Muscle of leg (tissue), 11 donors: ENCODE measurements around the gene OR2A7. TPM values are rescaled to one million over a fixed set of nuclear protein-coding genes. Genes with fewer than 3 reads are reported as not detected.
"Not testable (repeated sequence)": the region's sequence is repeated elsewhere in the genome, so short reads cannot be mapped to it uniquely, and the experiment has no call there.

Experiments
- DNase-seq: peaks from one replicate; pipeline ENCODE4 v3.0.0; 2013
- H3K27ac ChIP-seq: one replicate; pipeline ENCODE4 v1.5.1; 2013; ENCODE audit warnings: mild to moderate bottlenecking, low read length, control low read depth
- H3K27me3 ChIP-seq: one replicate; pipeline ENCODE4 v1.6.1; 2013; ENCODE audit warnings: low read length; ENCODE audit not compliant: control insufficient read depth, insufficient read depth
- H3K36me3 ChIP-seq: one replicate; pipeline ENCODE4 v1.6.1; 2013; ENCODE audit warnings: low read length; ENCODE audit not compliant: control insufficient read depth, insufficient read depth
- H3K4me1 ChIP-seq: one replicate; pipeline ENCODE4 v1.6.1; 2013; ENCODE audit warnings: low read length; ENCODE audit not compliant: control insufficient read depth, insufficient read depth
- H3K4me3 ChIP-seq: one replicate; pipeline ENCODE4 v1.5.1; 2013; ENCODE audit warnings: low read length, control low read depth
- H3K9me3 ChIP-seq: replicated peaks from 2 replicates; pipeline ENCODE4 v1.6.1; 2013; ENCODE audit warnings: low read depth, low read length; ENCODE audit not compliant: control insufficient read depth
- WGBS: methylation state at CpG from one replicate; pipeline ENCODE4 v1.1.5; 2013; ENCODE audit warnings: missing lambda C conversion rate; ENCODE audit not compliant: insufficient coverage; 5-methylcytosine and 5-hydroxymethylcytosine counted together
- polyA plus RNA-seq, 8 donors: library from polyadenylated mRNA; unstranded; fragments of 120-200 nt; gene quantifications; one replicate each; pipeline versions ENCODE4 v1.2.1 to v1.2.3, GENCODE V29; 2013; ENCODE audit warnings: inconsistent platforms in 1 of 8, low replicate concordance in 1 of 8; ENCODE audit not compliant: insufficient read length in 8 of 8, insufficient read depth in 1 of 8
- total RNA-seq: library from RNA; stranded (reverse); fragments of 120-200 nt; gene quantifications from one replicate; pipeline ENCODE4 v1.2.4, GENCODE V29; 2013

OR2A7 gene
- total and polyA plus RNA-seq, 9 donors = 0.44 to 2.7 (median 1.2) TPM

- not testable (repeated sequence) for H3K36me3 ChIP-seq, H3K4me1 ChIP-seq, H3K4me3 ChIP-seq, DNase-seq, H3K9me3 ChIP-seq, H3K27me3 ChIP-seq, H3K27ac ChIP-seq
These were observed 40.9 kb downstream of the OR2A7 start for GRCh38 chr7:144223675-144224074.

- not testable (repeated sequence) for H3K27ac ChIP-seq, DNase-seq, H3K4me3 ChIP-seq, H3K4me1 ChIP-seq, H3K27me3 ChIP-seq, H3K9me3 ChIP-seq, H3K36me3 ChIP-seq
These were observed 44.1 kb downstream of the OR2A7 start for GRCh38 chr7:144220531-144220930.

- not testable (repeated sequence) for H3K36me3 ChIP-seq, H3K4me3 ChIP-seq, DNase-seq
These were observed 45.4 kb downstream of the OR2A7 start for GRCh38 chr7:144219149-144219548.

GRCh38 chr7:144218581-144218980 is 46.0 kb downstream of the OR2A7 start:
- H3K27ac ChIP-seq, H3K27me3 ChIP-seq, H3K36me3 ChIP-seq, H3K9me3 ChIP-seq, DNase-seq, H3K4me1 ChIP-seq, H3K4me3 ChIP-seq: not testable (repeated sequence)
- WGBS = no CpG with 5 or more reads among the region's 1 CpG

More at GRCh38 chr7:144219149-144219548, 45.4 kb downstream of the OR2A7 start:
- H3K27me3 ChIP-seq, H3K9me3 ChIP-seq, H3K4me1 ChIP-seq, H3K27ac ChIP-seq: not testable (repeated sequence)
- WGBS = no CpG with 5 or more reads among the region's 4 CpGs

GRCh38 chr7:144217200-144217599 is 47.4 kb downstream of the OR2A7 start:
- not testable (repeated sequence) for H3K36me3 ChIP-seq, H3K4me1 ChIP-seq, H3K4me3 ChIP-seq, H3K27ac ChIP-seq, DNase-seq, H3K27me3 ChIP-seq, H3K9me3 ChIP-seq

Other genes with a start within 250 kb of the OR2A7 start
- gene OR2A5, start 215.8 kb downstream of the OR2A7 start, total RNA-seq = not detected
- gene OR2A5, start 215.8 kb downstream of the OR2A7 start, polyA plus RNA-seq = under 1 TPM in 2 of 8 donors, not detected in 6; 0.01 to 0.03 TPM
- not detected for gene OR2A25, start 195.0 kb downstream of the OR2A7 start, total RNA-seq
- gene OR2A25, start 195.0 kb downstream of the OR2A7 start, polyA plus RNA-seq = under 1 TPM in 1 of 8 donors, not detected in 7; 0.08 TPM
- not detected for gene OR2A12, start 178.5 kb downstream of the OR2A7 start, total RNA-seq
- not detected for gene OR2A12, start 178.5 kb downstream of the OR2A7 start, polyA plus RNA-seq
- gene OR2A2, start 155.2 kb downstream of the OR2A7 start, total RNA-seq = not detected
- not detected for gene OR2A2, start 155.2 kb downstream of the OR2A7 start, polyA plus RNA-seq
- not detected for gene OR2A14, start 141.6 kb downstream of the OR2A7 start, total RNA-seq
- not detected for gene OR2A14, start 141.6 kb downstream of the OR2A7 start, polyA plus RNA-seq
- gene CTAGE4, start 81.3 kb downstream of the OR2A7 start, total RNA-seq = 0.09 TPM
- 1 to 10 TPM in 3 of 8 donors, under 1 TPM in 3, not detected in 2; 0.49 to 1.7 (median 0.99) TPM for gene CTAGE4, start 81.3 kb downstream of the OR2A7 start, polyA plus RNA-seq
- 0.80 TPM for gene ARHGEF35, start 69.0 kb downstream of the OR2A7 start, total RNA-seq
- gene ARHGEF35, start 69.0 kb downstream of the OR2A7 start, polyA plus RNA-seq = 1 to 10 TPM; 1.3 to 3.3 (median 1.9) TPM
- 0.04 TPM for gene OR2A42, start 25.2 kb downstream of the OR2A7 start, total RNA-seq
- under 1 TPM; 0.13 to 0.65 (median 0.34) TPM for gene OR2A42, start 25.2 kb downstream of the OR2A7 start, polyA plus RNA-seq
- gene CTAGE8, start 4.5 kb upstream of the OR2A7 start, total RNA-seq = 1.1 TPM
- gene CTAGE8, start 4.5 kb upstream of the OR2A7 start, polyA plus RNA-seq = 1 to 10 TPM in 2 of 8 donors, under 1 TPM in 4, not detected in 2; 0.24 to 2.1 (median 0.60) TPM
- 0.13 TPM for gene OR2A1, start 47.6 kb upstream of the OR2A7 start, total RNA-seq
- gene OR2A1, start 47.6 kb upstream of the OR2A7 start, polyA plus RNA-seq = under 1 TPM; 0.07 to 0.82 (median 0.27) TPM
- gene ARHGEF5, start 90.6 kb upstream of the OR2A7 start, total RNA-seq = 0.93 TPM
- 1 to 10 TPM; 2.3 to 4.8 (median 3.1) TPM for gene ARHGEF5, start 90.6 kb upstream of the OR2A7 start, polyA plus RNA-seq
- gene NOBOX, start 138.9 kb upstream of the OR2A7 start, total RNA-seq = not detected
- not detected for gene NOBOX, start 138.9 kb upstream of the OR2A7 start, polyA plus RNA-seq